ENCODE results near the gene PSMB5. TPM values are rescaled to one million over a fixed set of nuclear protein-coding genes. Genes with fewer than 3 reads are reported as not detected.

Gene PSMB5
- total and polyA plus RNA-seq, 9 of the 15 experiments (the other 6 are each of a cell fraction or from before 2014, with no cell fraction given): 198 to 1,870 (median 269) TPM

- TF ChIP-seq, protein P1, sequence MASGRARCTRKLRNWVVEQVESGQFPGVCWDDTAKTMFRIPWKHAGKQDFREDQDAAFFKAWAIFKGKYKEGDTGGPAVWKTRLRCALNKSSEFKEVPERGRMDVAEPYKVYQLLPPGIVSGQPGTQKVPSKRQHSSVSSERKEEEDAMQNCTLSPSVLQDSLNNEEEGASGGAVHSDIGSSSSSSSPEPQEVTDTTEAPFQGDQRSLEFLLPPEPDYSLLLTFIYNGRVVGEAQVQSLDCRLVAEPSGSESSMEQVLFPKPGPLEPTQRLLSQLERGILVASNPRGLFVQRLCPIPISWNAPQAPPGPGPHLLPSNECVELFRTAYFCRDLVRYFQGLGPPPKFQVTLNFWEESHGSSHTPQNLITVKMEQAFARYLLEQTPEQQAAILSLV (tag; IDR thresholded peaks at IDR 0.05): no peak
- TF ChIP-seq, protein P2, sequence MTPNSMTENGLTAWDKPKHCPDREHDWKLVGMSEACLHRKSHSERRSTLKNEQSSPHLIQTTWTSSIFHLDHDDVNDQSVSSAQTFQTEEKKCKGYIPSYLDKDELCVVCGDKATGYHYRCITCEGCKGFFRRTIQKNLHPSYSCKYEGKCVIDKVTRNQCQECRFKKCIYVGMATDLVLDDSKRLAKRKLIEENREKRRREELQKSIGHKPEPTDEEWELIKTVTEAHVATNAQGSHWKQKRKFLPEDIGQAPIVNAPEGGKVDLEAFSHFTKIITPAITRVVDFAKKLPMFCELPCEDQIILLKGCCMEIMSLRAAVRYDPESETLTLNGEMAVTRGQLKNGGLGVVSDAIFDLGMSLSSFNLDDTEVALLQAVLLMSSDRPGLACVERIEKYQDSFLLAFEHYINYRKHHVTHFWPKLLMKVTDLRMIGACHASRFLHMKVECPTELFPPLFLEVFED (CRISPR knock-in tag; conservative IDR thresholded peaks at IDR 0.05): 0 out of 2 replicates have a peak, but pooled peaks have one; percentile 7
- no peak for TF ChIP-seq ELF4 (CRISPR knock-in tag; IDR thresholded peaks at IDR 0.05)
- TF ChIP-seq FOS (IDR thresholded peaks at IDR 0.05; ENCODE audit: extremely low read depth, insufficient read length): no peak
- TF ChIP-seq CCNT2 (IDR thresholded peaks at IDR 0.05; ENCODE audit: borderline replicate concordance, extremely low read depth, insufficient read length, low read depth, low read length): no peak
- no peak for TF ChIP-seq HDAC2 (IDR thresholded peaks at IDR 0.05)
- peak; percentile 80 for TF ChIP-seq KDM5B (IDR thresholded peaks at IDR 0.05; ENCODE audit: insufficient replicate concordance, low read depth, low read length)
- TF ChIP-seq GTF2E2 (tag; IDR thresholded peaks at IDR 0.05): no peak; the same call in 1 of the 2 replicates
- TF ChIP-seq ZNF165 (CRISPR knock-in tag; IDR thresholded peaks at IDR 0.05; ENCODE audit: borderline replicate concordance): no peak
- TF ChIP-seq RBM39 (optimal IDR thresholded peaks at IDR 0.05; ENCODE audit: low read depth, low read length): no peak
- 0 out of 4 replicates have a peak, but pooled peaks of 1 of the 2 experiments have one; percentile 46 for TF ChIP-seq MNT (conservative IDR thresholded peaks at IDR 0.05)
- no peak for TF ChIP-seq HDAC1 (IDR thresholded peaks at IDR 0.05)
- TF ChIP-seq FOXM1 (IDR thresholded peaks at IDR 0.05; ENCODE audit: low read depth): no peak
- TF ChIP-seq FOXM1 (CRISPR knock-in tag; IDR thresholded peaks at IDR 0.05; ENCODE audit: low read depth): no peak
- TF ChIP-seq NFIX (CRISPR knock-in tag; IDR thresholded peaks at IDR 0.05; ENCODE audit: low read depth): no peak
- TF ChIP-seq ZNF197 (CRISPR knock-in tag; IDR thresholded peaks at IDR 0.05; ENCODE audit: low read depth): no peak
- no peak for TF ChIP-seq EHMT2 (IDR thresholded peaks at IDR 0.05)
- no peak for TF ChIP-seq ZNF174 (CRISPR knock-in tag; IDR thresholded peaks at IDR 0.05)
- no peak for TF ChIP-seq ZSCAN29 (IDR thresholded peaks at IDR 0.05)
- TF ChIP-seq ZKSCAN8 (CRISPR knock-in tag; IDR thresholded peaks at IDR 0.05): no peak
- peak; percentile 32 for TF ChIP-seq HNRNPLL (IDR thresholded peaks at IDR 0.05; ENCODE audit: low read depth, low read length, poor library complexity, severe bottlenecking)
- no peak for TF ChIP-seq PHB (CRISPR knock-in tag; IDR thresholded peaks at IDR 0.05)
- TF ChIP-seq SMARCE1 (IDR thresholded peaks at IDR 0.05): no peak
- no peak for TF ChIP-seq SNRNP70 (optimal IDR thresholded peaks at IDR 0.05; ENCODE audit: low read depth, low read length)
- peak; percentile 82 for TF ChIP-seq C11orf30 (IDR thresholded peaks at IDR 0.05; ENCODE audit: low read depth)
- peak; percentile 49 for TF ChIP-seq HMGN3 (IDR thresholded peaks at IDR 0.05; ENCODE audit: borderline replicate concordance, extremely low read depth, insufficient read length, low read depth, low read length)
- peak; percentile 65 for TF ChIP-seq CREM (IDR thresholded peaks at IDR 0.05; ENCODE audit: low read depth)
- TF ChIP-seq ZNF347 (CRISPR knock-in tag; IDR thresholded peaks at IDR 0.05; ENCODE audit: low read depth): no peak
Observed at GRCh38 chr14:23071244-23071920, 36.7 kb upstream of the PSMB5 start (continued).
